CD14-positive monocyte (primary cell): ENCODE results near the gene RHOF. TPM values are rescaled to one million over a fixed set of nuclear protein-coding genes. Genes with fewer than 3 reads are reported as not detected.

Experiments
- DNase-seq, 3 donors: peaks; one replicate each; pipeline ENCODE4 v3.0.0-alpha.2; 2011 to 2022
- H2AFZ ChIP-seq: 2 replicates; pipeline ENCODE4 v1.6.0; 2012; ENCODE audit warnings: mild to moderate bottlenecking, low read depth, low read length, inconsistent platforms; ENCODE audit not compliant: insufficient read depth, poor library complexity, severe bottlenecking
- H3K27ac ChIP-seq, 2 donors: 1 replicate in 1 of 2; 2 replicates in 1 of 2; pipeline ENCODE4 v1.5.1; 2012 to 2013; ENCODE audit warnings: low read length in 2 of 2, control low read depth in 1 of 2, inconsistent platforms in 1 of 2, low read depth in 1 of 2, mild to moderate bottlenecking in 1 of 2
- H3K27me3 ChIP-seq, 2 donors: one replicate each; pipeline versions ENCODE4 v1.6.0 to v1.6.1; 2011 to 2013; ENCODE audit warnings: low read length in 2 of 2; ENCODE audit not compliant: control insufficient read depth in 2 of 2, insufficient read depth in 2 of 2
- H3K36me3 ChIP-seq, 2 donors: replicated peaks in 1 of 2; 1 replicate in 1 of 2; 2 replicates in 1 of 2; pipeline versions ENCODE4 v1.5.1 to v1.6.1; 2012 to 2013; ENCODE audit warnings: low read length in 2 of 2, control low read depth in 1 of 2, inconsistent platforms in 1 of 2, mild to moderate bottlenecking in 1 of 2; ENCODE audit not compliant: insufficient read depth in 2 of 2, control insufficient read depth in 1 of 2
- H3K4me1 ChIP-seq, 2 donors: 1 replicate in 1 of 2; 2 replicates in 1 of 2; pipeline versions ENCODE4 v1.5.1 to v1.6.1; 2012 to 2013; ENCODE audit warnings: low read length in 2 of 2, control low read depth in 1 of 2, inconsistent platforms in 1 of 2, mild to moderate bottlenecking in 1 of 2, moderate library complexity in 1 of 2; ENCODE audit not compliant: insufficient read depth in 2 of 2, control insufficient read depth in 1 of 2
- H3K4me2 ChIP-seq: replicated peaks from 2 replicates; pipeline ENCODE3; 2012; ENCODE audit warnings: low read length, moderate library complexity, mild to moderate bottlenecking; ENCODE audit not compliant: poor library complexity, severe bottlenecking; ENCODE audit errors: extremely low read depth
- H3K4me3 ChIP-seq, 3 experiments: fragments of 200-600 bp in 1 of 3; sonication (generic) in 1 of 3; replicated peaks in 1 of 3; 1 replicate in 2 of 3; 2 replicates in 1 of 3; pipeline ENCODE4 v1.5.1; 2011 to 2013; ENCODE audit warnings: low read length in 3 of 3, mild to moderate bottlenecking in 3 of 3, control low read depth in 2 of 3, low read depth in 2 of 3, inconsistent platforms in 1 of 3, moderate library complexity in 1 of 3
- H3K79me2 ChIP-seq: 2 replicates; pipeline ENCODE4 v1.6.0; 2012; ENCODE audit warnings: mild to moderate bottlenecking, control low read depth, inconsistent platforms, low read length, moderate library complexity; ENCODE audit not compliant: insufficient read depth
- H3K9ac ChIP-seq: 2 replicates; pipeline ENCODE4 v1.6.0; 2017; ENCODE audit warnings: low read length, mild to moderate bottlenecking; ENCODE audit not compliant: insufficient read depth, poor library complexity, severe bottlenecking
- H3K9me3 ChIP-seq, 2 donors: replicated peaks in 1 of 2; 1 replicate in 1 of 2; 2 replicates in 1 of 2; pipeline versions ENCODE4 v1.5.1 to v1.6.1; 2012 to 2013; ENCODE audit warnings: low read length in 2 of 2, control low read depth in 1 of 2; ENCODE audit not compliant: control insufficient read depth in 1 of 2, insufficient read depth in 1 of 2
- H4K20me1 ChIP-seq: 2 replicates; pipeline ENCODE4 v1.6.0; 2012; ENCODE audit warnings: mild to moderate bottlenecking, low read length, control low read depth, moderate library complexity; ENCODE audit not compliant: insufficient read depth
- H3K27ac Mint-ChIP-seq, 7 donors: one replicate each; pipeline ENCODE4 v1.8.0; 2020; ENCODE audit warnings: mild to moderate bottlenecking in 7 of 7, mixed read lengths in 7 of 7, moderate library complexity in 6 of 7, inconsistent platforms in 2 of 7
- H3K27me3 Mint-ChIP-seq, 3 donors: one replicate each; pipeline ENCODE4 v1.8.0; 2021 to 2022; ENCODE audit warnings: low read depth in 3 of 3, mild to moderate bottlenecking in 3 of 3, mixed read lengths in 3 of 3, moderate library complexity in 3 of 3, inconsistent platforms in 1 of 3
- H3K36me3 Mint-ChIP-seq, 2 donors: one replicate each; pipeline ENCODE4 v1.8.0; 2020; ENCODE audit warnings: mixed read lengths in 2 of 2, inconsistent platforms in 1 of 2, mild to moderate bottlenecking in 1 of 2
- H3K4me1 Mint-ChIP-seq: one replicate; pipeline ENCODE4 v1.8.0; 2020; ENCODE audit warnings: mild to moderate bottlenecking, mixed read lengths
- H3K4me3 Mint-ChIP-seq, 2 donors: one replicate each; pipeline ENCODE4 v1.8.0; 2020; ENCODE audit warnings: mild to moderate bottlenecking in 2 of 2, mixed read lengths in 2 of 2, moderate library complexity in 1 of 2
- H3K9me3 Mint-ChIP-seq, 7 donors: one replicate each; pipeline ENCODE4 v1.8.0; 2020 to 2022; ENCODE audit warnings: mixed read lengths in 7 of 7, mild to moderate bottlenecking in 6 of 7, moderate library complexity in 6 of 7, inconsistent platforms in 2 of 7
- CTCF ChIP-seq: fragments of 200-600 bp; IDR thresholded peaks from one replicate; pipeline ENCODE4 v1.8.0; 2022; ENCODE audit warnings: antibody characterized with exemption, mild to moderate bottlenecking
- WGBS: methylation state at CpG from one replicate; pipeline ENCODE4 v1.1.5; 2013; ENCODE audit warnings: missing lambda C conversion rate; ENCODE audit not compliant: insufficient coverage; 5-methylcytosine and 5-hydroxymethylcytosine counted together
- intact Hi-C, 2 donors: fragments of 100-400 bp; cut with micrococcal nuclease; formaldehyde crosslinking; loops; one replicate each; pipeline versions ENCODE4 v1.15.0 to v1.15.1; 2023
- polyA plus RNA-seq, 3 donors: library from polyadenylated mRNA; depleted of rRNA in 1 of 3; unstranded in 2 of 3; stranded (reverse) in 1 of 3; fragments of 300-500 nt in 2 of 3; fragments of >200 nt in 1 of 3; fragmentation: Illumina TruSeq in 2 of 3; gene quantifications; 1 replicate in 2 of 3; 2 replicates in 1 of 3; pipeline ENCODE4 v1.2.3, GENCODE V29; 2012 to 2021

Gene RHOF
- polyA plus RNA-seq, 3 donors, result 7.1 to 25.9 (median 13.6) TPM

- Mint-ChIP-seq H3K4me1 (peaks cover 6% of the 10 kb centered on the region), H3K4me3 (peak overlapping the region; percentile 41 to 69), H3K27me3 (peaks cover 0 to 3% (median 0%) of the 10 kb centered on the region in 3 donors), H3K9me3 (no peaks in the 10 kb centered on the region), H3K36me3 (no peaks in the 10 kb centered on the region), H3K27ac (peak overlapping the region in 6 of 7 donors; percentile 41 to 89 (median 62))
- Histone ChIP-seq H3K4me1 (peaks cover 7% of the 10 kb centered on the region in 2 donors), H2AFZ (peak overlapping the region; percentile 50), H3K79me2 (no peaks in the 10 kb centered on the region), H3K9me3 (no peaks in the 10 kb centered on the region), H3K9ac (no peak overlapping the region), H3K4me2 (peak overlapping the region; percentile 7), H4K20me1 (no peaks in the 10 kb centered on the region), H3K27me3 (no peaks in the 10 kb centered on the region), H3K27ac (peak overlapping the region in 1 of 2 donors; percentile 31), H3K4me3 (peak overlapping the region in 1 of 3 experiments; percentile 11), H3K36me3 (no peaks in the 10 kb centered on the region)
- WGBS, result 20% methylated on average over 1 of the region's 6 CpGs
- intact Hi-C loops, result no loop called here
- TF ChIP-seq CTCF, result no peak
- peak; percentile 35 to 65 (median 58) for DNase-seq
These were observed 51.7 kb downstream of the RHOF start for GRCh38 chr12:121741743-121742142.

- H3K4me3 Mint-ChIP-seq, result no peak overlapping the region
- H3K27ac Mint-ChIP-seq, result peak overlapping the region in 1 of 7 donors; percentile 3
- peaks cover 0 to 3% (median 0%) of the 10 kb centered on the region in 3 donors for H3K27me3 Mint-ChIP-seq
- intact Hi-C loops, result no loop called here
- no peaks in the 10 kb centered on the region for H3K36me3 ChIP-seq
- H3K79me2 ChIP-seq, result no peaks in the 10 kb centered on the region
- no peak overlapping the region for H3K4me2 ChIP-seq
- no peak for DNase-seq
- no peak overlapping the region for H3K27ac ChIP-seq
- H3K4me1 Mint-ChIP-seq, result peaks cover 6% of the 10 kb centered on the region
- H4K20me1 ChIP-seq, result no peaks in the 10 kb centered on the region
- H3K27me3 ChIP-seq, result no peaks in the 10 kb centered on the region
- WGBS, result 100% methylated on average over 4 of the region's 4 CpGs
- no peaks in the 10 kb centered on the region for H3K36me3 Mint-ChIP-seq
- no peak overlapping the region for H2AFZ ChIP-seq
- TF ChIP-seq CTCF, result no peak
- H3K9me3 ChIP-seq, result no peaks in the 10 kb centered on the region
- peaks cover 7% of the 10 kb centered on the region in 2 donors for H3K4me1 ChIP-seq
- H3K9ac ChIP-seq, result no peak overlapping the region
- no peak overlapping the region for H3K4me3 ChIP-seq
- no peaks in the 10 kb centered on the region for H3K9me3 Mint-ChIP-seq
These were observed 52.6 kb downstream of the RHOF start for GRCh38 chr12:121740847-121741246.
